ENCODE measurements around the gene RBFOX2. TPM values are rescaled to one million over a fixed set of nuclear protein-coding genes. Genes with fewer than 3 reads are reported as not detected.

Gene RBFOX2
- polyA plus RNA-seq, 2 of the 4 experiments (the other 2 are of a cell fraction): 30.3 to 77.7 TPM

- Histone ChIP-seq H3K4me3 (no peak overlapping the region), H3K4me1 (peaks cover 32% of the 10 kb centered on the region), H3K9me3 (no peaks in the 10 kb centered on the region), H3K4me2 (peak overlapping the region; percentile 25; the same call in 1 of the 3 replicates), H3K27ac (no peak overlapping the region)
- DNase-seq (ENCODE audit: low read depth in 1 of 2, low spot score in 1 of 2): no peak
- no peak for ATAC-seq
- CTCF ChIA-PET: no interaction called here
- no peak for FAIRE-seq
- TF ChIP-seq HMGXB4 (CRISPR knock-in tag; IDR thresholded peaks at IDR 0.05; ENCODE audit: borderline replicate concordance): no peak
- no peak for TF ChIP-seq CEBPB (IDR thresholded peaks at IDR 0.05)
- no peak for TF ChIP-seq ZNF302 (CRISPR knock-in tag; IDR thresholded peaks at IDR 0.05)
- no peak for TF ChIP-seq PHF8 (IDR thresholded peaks at IDR 0.05; ENCODE audit: borderline replicate concordance, low read depth)
- no peak for TF ChIP-seq NR3C1 (IDR thresholded peaks at IDR 0.05)
- no peak for TF ChIP-seq TFCP2L1 (CRISPR knock-in tag; IDR thresholded peaks at IDR 0.05)
- no peak for TF ChIP-seq JUN (IDR thresholded peaks at IDR 0.05)
- TF ChIP-seq JUNB (IDR thresholded peaks at IDR 0.05): no peak
- no peak for TF ChIP-seq SMC3 (IDR thresholded peaks at IDR 0.05)
- TF ChIP-seq, protein P1, sequence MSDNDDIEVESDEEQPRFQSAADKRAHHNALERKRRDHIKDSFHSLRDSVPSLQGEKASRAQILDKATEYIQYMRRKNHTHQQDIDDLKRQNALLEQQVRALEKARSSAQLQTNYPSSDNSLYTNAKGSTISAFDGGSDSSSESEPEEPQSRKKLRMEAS (IDR thresholded peaks at IDR 0.05): no peak
- TF ChIP-seq RNF2 (IDR thresholded peaks at IDR 0.05; ENCODE audit: borderline replicate concordance, low read depth): no peak
- no peak for TF ChIP-seq KDM1A (IDR thresholded peaks at IDR 0.05; ENCODE audit: low read depth)
- no peak for TF ChIP-seq EP300 (IDR thresholded peaks at IDR 0.05)
- POLR2A ChIA-PET: no interaction called here
Observed at GRCh38 chr22:36008131-36008530, 20.5 kb downstream of the RBFOX2 start.

GRCh38 chr22:36003972-36004674, 24.5 kb downstream of the RBFOX2 start:
- 85% methylated on average over 9 of the region's 9 CpGs for WGBS (ENCODE audit: missing lambda C conversion rate)
- CTCF ChIA-PET: interaction anchor here (1.0 to 2.6 kb wide), 2 partner anchors 62 to 73 kb away, joined by 3 to 9 read pairs; no protein-coding TSS in a partner anchor
- POLR2A ChIA-PET: no interaction called here

More at GRCh38 chr22:36003972-36004674, 24.5 kb downstream of the RBFOX2 start:
- no peak for TF ChIP-seq CBX8 (IDR thresholded peaks at IDR 0.05)
- TF ChIP-seq CHD2 (IDR thresholded peaks at IDR 0.05; ENCODE audit: low read length, partially characterized antibody): no peak
- no peak for TF ChIP-seq KDM5A (IDR thresholded peaks at IDR 0.05)
- TF ChIP-seq NPAS2 (CRISPR knock-in tag; IDR thresholded peaks at IDR 0.05; ENCODE audit: borderline replicate concordance): no peak
- TF ChIP-seq RFX5 (IDR thresholded peaks at IDR 0.05): no peak
- TF ChIP-seq EHMT2 (IDR thresholded peaks at IDR 0.05; ENCODE audit: low read depth): no peak
- TF ChIP-seq NFE2L2 (conservative IDR thresholded peaks at IDR 0.05; ENCODE audit: low read length): no peak
- TF ChIP-seq REST (IDR thresholded peaks at IDR 0.05): no peak
- no peak for TF ChIP-seq GATA3 (IDR thresholded peaks at IDR 0.05; ENCODE audit: borderline replicate concordance)
- TF ChIP-seq POLR2A (IDR thresholded peaks at IDR 0.05; ENCODE audit: low read length): no peak
- TF ChIP-seq EP300 (IDR thresholded peaks at IDR 0.05): no peak
- no peak for TF ChIP-seq ZC3H11A (IDR thresholded peaks at IDR 0.05)
- TF ChIP-seq RNF2 (IDR thresholded peaks at IDR 0.05; ENCODE audit: borderline replicate concordance, low read depth): no peak
- TF ChIP-seq ESRRA (IDR thresholded peaks at IDR 0.05; ENCODE audit: borderline replicate concordance, low read length): no peak
- TF ChIP-seq, protein P2, sequence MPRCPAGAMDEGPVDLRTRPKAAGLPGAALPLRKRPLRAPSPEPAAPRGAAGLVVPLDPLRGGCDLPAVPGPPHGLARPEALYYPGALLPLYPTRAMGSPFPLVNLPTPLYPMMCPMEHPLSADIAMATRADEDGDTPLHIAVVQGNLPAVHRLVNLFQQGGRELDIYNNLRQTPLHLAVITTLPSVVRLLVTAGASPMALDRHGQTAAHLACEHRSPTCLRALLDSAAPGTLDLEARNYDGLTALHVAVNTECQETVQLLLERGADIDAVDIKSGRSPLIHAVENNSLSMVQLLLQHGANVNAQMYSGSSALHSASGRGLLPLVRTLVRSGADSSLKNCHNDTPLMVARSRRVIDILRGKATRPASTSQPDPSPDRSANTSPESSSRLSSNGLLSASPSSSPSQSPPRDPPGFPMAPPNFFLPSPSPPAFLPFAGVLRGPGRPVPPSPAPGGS (IDR thresholded peaks at IDR 0.05): no peak
- TF ChIP-seq FOSB (CRISPR knock-in tag; IDR thresholded peaks at IDR 0.05): no peak
- no peak for TF ChIP-seq CEBPB (IDR thresholded peaks at IDR 0.05)
- TF ChIP-seq MAFK (IDR thresholded peaks at IDR 0.05; ENCODE audit: partially characterized antibody): no peak
- H3K27ac ChIP-seq: no peak overlapping the region
- H3K4me3 ChIP-seq: no peak overlapping the region
- H3K4me1 ChIP-seq: peaks cover 23% of the 10 kb centered on the region
- FAIRE-seq: no peak
- H3K4me2 ChIP-seq: no peak overlapping the region
- no peak for DNase-seq (ENCODE audit: low read depth in 1 of 2, low spot score in 1 of 2)
- no peak for ATAC-seq
- no peaks in the 10 kb centered on the region for H3K9me3 ChIP-seq
